ENCODE results near the gene GARIN5A.
A peak's percentile ranks its signal among the peaks of the same experiment; 100 is the strongest.

The GARIN5A gene

GRCh38 chr19:50476224-50476906, at the start of gene GARIN5A, which contains the start of gene EMC10:
GARIN5A (minus strand) TSS chr19:50476848; CDS start chr19:50476388, 460 bp downstream.
EMC10 (plus strand) TSS chr19:50476507; CDS start chr19:50476545, 38 bp downstream.
- DNase-seq (ENCODE audit: low spot score), result peak; percentile 95

GRCh38 chr19:50522881-50523280, 46.2 kb upstream of the GARIN5A start:
- DNase-seq (ENCODE audit: low spot score), result no peak

- no peak for DNase-seq (ENCODE audit: low spot score)
Observed at GRCh38 chr19:50520822-50521465, 44.3 kb upstream of the GARIN5A start.

GRCh38 chr19:50519006-50519575, 42.4 kb upstream of the GARIN5A start:
- no peak for DNase-seq (ENCODE audit: low spot score)

GRCh38 chr19:50518091-50519005, 41.7 kb upstream of the GARIN5A start:
- no peak for DNase-seq (ENCODE audit: low spot score)

- no peak for DNase-seq (ENCODE audit: low spot score)
Observed at GRCh38 chr19:50517704-50518075, 41.0 kb upstream of the GARIN5A start.

GRCh38 chr19:50516964-50517703, 40.5 kb upstream of the GARIN5A start:
- no peak for DNase-seq (ENCODE audit: low spot score)

- no peak for DNase-seq (ENCODE audit: low spot score)
Observed at GRCh38 chr19:50516456-50516855, 39.8 kb upstream of the GARIN5A start.

GRCh38 chr19:50515168-50515561, 38.5 kb upstream of the GARIN5A start:
- DNase-seq (ENCODE audit: low spot score), result no peak

GRCh38 chr19:50514346-50515167, 37.9 kb upstream of the GARIN5A start:
- no peak for DNase-seq (ENCODE audit: low spot score)

GRCh38 chr19:50513746-50514345, 37.2 kb upstream of the GARIN5A start, which contains the start of gene ASPDH:
ASPDH (minus strand) TSS chr19:50513913; CDS start chr19:50513823, 90 bp downstream.
- DNase-seq (ENCODE audit: low spot score), result no peak

- no peak for DNase-seq (ENCODE audit: low spot score)
Observed at GRCh38 chr19:50512999-50513745, 36.5 kb upstream of the GARIN5A start.

- DNase-seq (ENCODE audit: low spot score), result no peak
Observed at GRCh38 chr19:50512112-50512998, 35.7 kb upstream of the GARIN5A start.

- peak; percentile 99 for DNase-seq (ENCODE audit: low spot score)
Observed at GRCh38 chr19:50511069-50511822, 34.6 kb upstream of the GARIN5A start, which contains the start of gene JOSD2. JOSD2 (minus strand) TSS chr19:50511191; CDS start chr19:50510431, 760 bp downstream.

GRCh38 chr19:50510700-50511068, 34.0 kb upstream of the GARIN5A start:
- DNase-seq (ENCODE audit: low spot score), result no peak

GRCh38 chr19:50510121-50510670, 33.5 kb upstream of the GARIN5A start:
- DNase-seq (ENCODE audit: low spot score), result no peak

GRCh38 chr19:50509366-50509765, 32.7 kb upstream of the GARIN5A start:
- no peak for DNase-seq (ENCODE audit: low spot score)
